Measurements from ENCODE around the gene R3HDM4. TPM values are rescaled to one million over a fixed set of nuclear protein-coding genes. Genes with fewer than 3 reads are reported as not detected.
A peak's percentile ranks its signal among the peaks of the same experiment; 100 is the strongest.

Gene R3HDM4
- total RNA-seq, 1 donor from 2014 or later, result 21.9 TPM

GRCh38 chr19:920051-920864 is 7.2 kb upstream of the R3HDM4 start:
- no peak for ATAC-seq
- intact Hi-C loops (cut with DNase I), result loop anchor here (2.0 to 10.0 kb wide), 2 partner anchors 57 to 325 kb away; partner anchors contain the start of genes ATP5F1D and MIDN
- no peak for DNase-seq (ENCODE audit: missing footprints)

- intact Hi-C loops (cut with DNase I), result loop anchor here (2.0 to 10.0 kb wide), 2 partner anchors 57 to 325 kb away; partner anchors contain the start of genes ATP5F1D and MIDN
- DNase-seq (ENCODE audit: missing footprints), result no peak
- ATAC-seq, result no peak
Observed at GRCh38 chr19:919199-920050, 6.4 kb upstream of the R3HDM4 start.

- intact Hi-C loops (cut with DNase I), result no loop called here
Observed at GRCh38 chr19:918481-919198, 5.6 kb upstream of the R3HDM4 start.

DNA sequence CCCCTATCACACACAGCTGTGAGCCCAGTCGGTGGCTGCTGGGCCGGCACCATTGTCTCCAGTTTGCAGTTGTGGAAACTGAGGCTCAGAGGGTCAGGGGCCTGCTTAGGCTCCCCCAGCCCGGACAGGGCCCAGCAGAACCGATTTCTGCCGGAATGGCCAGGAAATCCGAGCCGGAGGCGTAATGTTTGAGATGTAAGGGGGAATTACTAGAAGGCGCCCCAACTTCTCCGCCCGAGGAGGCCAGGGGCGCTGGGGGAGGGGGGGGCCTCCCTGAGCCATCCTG is 5.1 kb upstream of the R3HDM4 start:
- no peak for DNase-seq (ENCODE audit: missing footprints)
- ATAC-seq, result no peak
- intact Hi-C loops (cut with DNase I), result no loop called here

More at GRCh38 chr19:918481-919198, 5.6 kb upstream of the R3HDM4 start:
- ATAC-seq (no peak), DNase-seq (ENCODE audit: missing footprints) (no peak)

- intact Hi-C loops (cut with DNase I), result no loop called here
- ATAC-seq (no peak), DNase-seq (ENCODE audit: missing footprints) (peak; percentile 84)
Observed at GRCh38 chr19:917323-918151, 4.5 kb upstream of the R3HDM4 start, which contains the start of gene KISS1R. Gene KISS1R (plus strand): TSS chr19:917333. CDS start chr19:917503, 170 bp downstream.

GRCh38 chr19:916645-917322 is 3.8 kb upstream of the R3HDM4 start:
- DNase-seq (ENCODE audit: missing footprints), result no peak
- intact Hi-C loops (cut with DNase I), result no loop called here
- no peak for ATAC-seq

- no peak for DNase-seq (ENCODE audit: missing footprints)
- ATAC-seq, result no peak
- intact Hi-C loops (cut with DNase I), result loop anchor here (5.0 kb wide), 1 partner anchor 40 kb away; no protein-coding TSS in a partner anchor
Observed at GRCh38 chr19:912181-913079, 589 bp downstream of the R3HDM4 start.

- ATAC-seq, result no peak
Observed at GRCh38 chr19:911197-912033, 1.6 kb downstream of the R3HDM4 start.

DNA sequence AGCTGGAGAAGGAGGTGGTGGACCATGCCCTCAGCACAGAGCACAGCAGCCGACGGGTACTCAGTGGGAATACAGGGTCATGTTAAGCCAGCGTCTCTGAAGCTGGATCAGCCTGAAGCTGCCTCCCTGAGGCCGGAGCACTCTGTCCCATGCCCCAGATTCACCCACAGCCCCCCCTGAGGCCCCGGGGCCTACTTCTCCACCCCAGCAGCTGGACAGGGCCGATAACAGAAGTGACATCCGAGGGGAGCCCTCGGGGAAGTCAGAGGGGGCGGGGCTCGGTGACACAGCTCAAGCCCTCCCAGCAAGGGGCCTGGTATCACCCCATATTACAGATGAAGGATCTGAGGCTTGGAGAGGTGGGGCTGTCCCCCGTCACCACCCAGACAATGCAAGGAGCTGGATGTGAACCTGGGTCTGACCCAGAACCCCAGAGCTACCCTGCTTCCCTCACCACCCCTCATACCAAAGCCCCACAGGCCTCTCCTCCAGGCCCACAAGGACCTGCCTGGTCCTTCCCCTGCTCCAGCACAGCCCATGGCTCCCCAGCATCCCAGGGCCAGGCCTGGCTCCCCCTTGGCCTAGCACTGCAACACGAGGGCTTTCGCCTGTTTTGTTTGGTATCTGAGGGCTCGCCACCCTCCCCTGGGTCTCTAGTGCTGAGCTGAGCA is 5.7 kb downstream of the R3HDM4 start:
- ATAC-seq (no peak), DNase-seq (ENCODE audit: missing footprints) (no peak)
- intact Hi-C loops (cut with DNase I), result no loop called here

More at GRCh38 chr19:911197-912033, 1.6 kb downstream of the R3HDM4 start:
- no peak for DNase-seq (ENCODE audit: missing footprints)
- intact Hi-C loops (cut with DNase I), result loop anchor here (5.0 kb wide), 1 partner anchor 39 kb away; no protein-coding TSS in a partner anchor

- no peak for DNase-seq (ENCODE audit: missing footprints)
- intact Hi-C loops (cut with DNase I), result no loop called here
- no peak for ATAC-seq
Observed at GRCh38 chr19:906480-906879, 6.5 kb downstream of the R3HDM4 start.

DNA sequence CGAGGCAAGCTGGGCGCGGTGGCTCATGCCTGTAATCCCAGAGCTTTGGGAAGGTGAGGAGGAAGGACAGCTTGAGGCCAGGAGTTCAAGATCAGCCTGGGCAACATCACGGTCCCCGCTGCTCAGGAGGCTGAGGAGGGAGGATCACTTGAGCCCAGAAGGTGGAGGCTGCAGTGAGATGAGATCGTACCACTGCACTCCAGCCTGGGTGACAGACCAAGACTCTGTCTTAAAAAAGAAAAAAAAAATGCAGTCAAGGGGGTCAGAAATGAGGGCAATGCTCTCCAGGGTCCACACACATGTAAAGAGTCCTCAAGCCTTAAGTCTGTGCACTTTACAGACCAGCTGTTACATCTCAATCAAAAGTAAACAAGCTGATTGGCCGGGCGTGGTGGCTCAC is 8.5 kb downstream of the R3HDM4 start:
- intact Hi-C loops (cut with DNase I), result no loop called here
- ATAC-seq, result no peak
- DNase-seq (ENCODE audit: missing footprints), result no peak

DNA sequence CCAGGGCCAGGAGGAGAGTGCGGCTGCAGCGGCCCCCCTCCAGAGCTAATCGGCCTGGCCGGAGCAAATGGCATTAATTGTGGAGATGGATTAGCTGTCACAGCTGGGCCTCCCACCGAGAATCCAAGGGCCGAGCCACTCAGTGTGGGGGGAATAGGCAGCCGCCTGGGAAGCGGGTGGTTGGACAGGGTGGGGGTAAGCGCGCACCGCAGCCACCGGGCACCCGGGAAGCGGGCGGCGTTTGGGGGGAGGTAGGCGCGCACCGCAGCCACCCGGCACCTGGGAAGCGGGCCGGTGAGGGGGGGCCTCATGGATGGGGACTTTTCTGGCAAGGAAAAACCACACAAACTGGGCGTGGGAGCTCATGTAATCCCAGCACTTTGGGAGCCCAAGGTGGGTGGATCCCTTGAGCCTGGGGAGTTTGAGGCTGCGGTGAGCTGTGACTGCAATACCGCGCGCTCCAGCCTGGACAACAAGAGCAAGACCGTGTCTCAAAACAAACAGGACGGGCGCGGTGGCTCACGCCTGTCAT is 9.7 kb downstream of the R3HDM4 start:
- intact Hi-C loops (cut with DNase I), result no loop called here
- ATAC-seq (no peak), DNase-seq (ENCODE audit: missing footprints) (no peak)

GRCh38 chr19:902446-903226 is 10.4 kb downstream of the R3HDM4 start:
- no peak for ATAC-seq
- intact Hi-C loops (cut with DNase I), result no loop called here
- no peak for DNase-seq (ENCODE audit: missing footprints)

- intact Hi-C loops (cut with DNase I), result no loop called here
- no peak for DNase-seq (ENCODE audit: missing footprints)
- ATAC-seq, result no peak
Observed at GRCh38 chr19:902093-902370, 11.0 kb downstream of the R3HDM4 start.

Measured in Right ventricle myocardium inferior (tissue), 1 donor.